ENCODE results near the gene MAGI2. TPM values are rescaled to one million over a fixed set of nuclear protein-coding genes. Genes with fewer than 3 reads are reported as not detected.

Gene MAGI2
- total RNA-seq, 1 donor from 2014 or later, result 5.8 TPM

DNA sequence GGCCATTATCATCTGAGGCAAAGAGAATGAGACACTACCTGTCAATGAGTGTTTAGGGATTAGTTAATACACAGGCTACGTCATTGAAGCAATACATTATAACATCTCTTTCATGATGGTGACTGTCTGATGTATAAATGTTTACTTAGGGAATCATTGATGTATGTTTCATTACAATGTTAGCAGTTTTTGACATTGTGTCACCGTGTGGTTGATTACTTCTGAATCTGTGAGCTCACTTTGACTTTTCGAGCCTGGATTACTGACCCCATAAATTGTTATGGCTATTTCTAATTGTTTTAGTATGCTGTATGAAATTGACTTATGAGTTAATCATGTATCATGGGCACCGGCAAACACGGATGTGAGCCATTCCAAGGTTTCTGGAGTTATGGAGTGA is 494.0 kb downstream of the MAGI2 start:
- no peak overlapping the region for H3K4me3 Mint-ChIP-seq (ENCODE audit: unreplicated experiment)
- H3K4me1 Mint-ChIP-seq (ENCODE audit: low read depth), result no peaks in the 10 kb centered on the region
- H3K27me3 Mint-ChIP-seq (ENCODE audit: low read depth), result peaks cover 4% of the 10 kb centered on the region
- no peak overlapping the region for H3K27ac Mint-ChIP-seq (ENCODE audit: unreplicated experiment)
- no peaks in the 10 kb centered on the region for H3K9me3 Mint-ChIP-seq (ENCODE audit: low read depth)
- DNase-seq (ENCODE audit: low spot score), result no peak
- TF ChIP-seq, protein P1, sequence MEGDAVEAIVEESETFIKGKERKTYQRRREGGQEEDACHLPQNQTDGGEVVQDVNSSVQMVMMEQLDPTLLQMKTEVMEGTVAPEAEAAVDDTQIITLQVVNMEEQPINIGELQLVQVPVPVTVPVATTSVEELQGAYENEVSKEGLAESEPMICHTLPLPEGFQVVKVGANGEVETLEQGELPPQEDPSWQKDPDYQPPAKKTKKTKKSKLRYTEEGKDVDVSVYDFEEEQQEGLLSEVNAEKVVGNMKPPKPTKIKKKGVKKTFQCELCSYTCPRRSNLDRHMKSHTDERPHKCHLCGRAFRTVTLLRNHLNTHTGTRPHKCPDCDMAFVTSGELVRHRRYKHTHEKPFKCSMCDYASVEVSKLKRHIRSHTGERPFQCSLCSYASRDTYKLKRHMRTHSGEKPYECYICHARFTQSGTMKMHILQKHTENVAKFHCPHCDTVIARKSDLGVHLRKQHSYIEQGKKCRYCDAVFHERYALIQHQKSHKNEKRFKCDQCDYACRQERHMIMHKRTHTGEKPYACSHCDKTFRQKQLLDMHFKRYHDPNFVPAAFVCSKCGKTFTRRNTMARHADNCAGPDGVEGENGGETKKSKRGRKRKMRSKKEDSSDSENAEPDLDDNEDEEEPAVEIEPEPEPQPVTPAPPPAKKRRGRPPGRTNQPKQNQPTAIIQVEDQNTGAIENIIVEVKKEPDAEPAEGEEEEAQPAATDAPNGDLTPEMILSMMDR (IDR thresholded peaks at IDR 0.05), result no peak
- no peaks in the 10 kb centered on the region for H3K36me3 Mint-ChIP-seq (ENCODE audit: low read depth)

DNA sequence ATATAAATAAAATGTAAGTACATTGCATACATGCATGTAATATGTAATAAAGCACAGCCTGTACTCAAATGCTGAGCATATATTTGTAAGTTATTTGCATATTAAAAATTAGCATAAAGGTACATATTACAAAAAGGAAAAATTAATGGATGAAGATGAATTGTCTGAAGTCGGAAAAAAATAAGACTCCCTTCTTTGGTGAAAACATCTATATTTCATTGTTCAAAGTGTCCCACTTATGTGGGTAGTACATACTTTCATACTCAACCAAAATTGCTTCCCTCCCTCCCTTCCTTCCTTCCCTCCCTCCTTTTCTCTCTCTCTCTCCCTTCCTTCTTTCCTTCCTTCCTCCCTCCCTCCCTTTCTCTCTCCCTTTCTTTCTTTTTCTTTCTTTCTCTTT is 498.1 kb downstream of the MAGI2 start:
- Mint-ChIP-seq H3K4me3 (ENCODE audit: unreplicated experiment) (no peak overlapping the region), H3K4me1 (ENCODE audit: low read depth) (peaks cover 8% of the 10 kb centered on the region), H3K9me3 (ENCODE audit: low read depth) (no peaks in the 10 kb centered on the region), H3K27me3 (ENCODE audit: low read depth) (peaks cover 3% of the 10 kb centered on the region), H3K36me3 (ENCODE audit: low read depth) (no peaks in the 10 kb centered on the region), H3K27ac (ENCODE audit: unreplicated experiment) (no peak overlapping the region)
- DNase-seq (ENCODE audit: low spot score), result no peak
- TF ChIP-seq, protein P1 (IDR thresholded peaks at IDR 0.05), result no peak

DNA sequence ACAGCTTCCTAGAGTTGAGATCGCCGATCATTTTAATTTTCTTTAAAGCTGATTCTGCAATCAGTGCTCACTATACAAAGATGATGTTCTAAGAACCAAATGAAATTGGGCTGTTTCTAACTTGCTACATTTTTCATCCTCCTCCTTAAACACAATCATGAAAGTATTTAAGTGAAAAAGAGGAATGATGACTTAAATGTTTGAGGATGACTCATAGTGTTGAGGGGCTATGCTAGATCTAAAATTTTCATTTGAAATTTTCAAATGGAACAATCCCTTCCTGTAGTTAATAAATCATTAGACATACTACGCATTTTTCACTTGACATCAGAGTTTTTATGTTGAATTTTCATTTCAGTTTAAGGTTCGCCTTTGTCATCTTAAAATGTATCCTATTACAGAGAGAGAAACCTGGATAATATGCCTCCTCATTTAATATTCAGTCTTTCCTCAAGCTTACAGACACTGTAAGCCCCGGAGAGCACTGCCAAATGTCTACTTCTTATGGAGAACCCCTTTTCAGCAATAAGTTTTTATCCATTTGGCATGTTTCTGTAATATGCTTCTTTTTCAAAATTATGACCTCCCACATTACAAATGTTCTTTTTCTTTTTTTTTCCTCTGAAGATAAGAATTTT is 499.6 kb downstream of the MAGI2 start:
- H3K9me3 Mint-ChIP-seq (ENCODE audit: low read depth), result no peaks in the 10 kb centered on the region
- DNase-seq (ENCODE audit: low spot score), result no peak
- H3K4me3 Mint-ChIP-seq (ENCODE audit: unreplicated experiment), result no peak overlapping the region
- TF ChIP-seq, protein P1 (IDR thresholded peaks at IDR 0.05), result no peak
- H3K36me3 Mint-ChIP-seq (ENCODE audit: low read depth), result no peaks in the 10 kb centered on the region
- no peak overlapping the region for H3K27ac Mint-ChIP-seq (ENCODE audit: unreplicated experiment)
- peaks cover 3% of the 10 kb centered on the region for H3K27me3 Mint-ChIP-seq (ENCODE audit: low read depth)
- peaks cover 8% of the 10 kb centered on the region for H3K4me1 Mint-ChIP-seq (ENCODE audit: low read depth)

DNA sequence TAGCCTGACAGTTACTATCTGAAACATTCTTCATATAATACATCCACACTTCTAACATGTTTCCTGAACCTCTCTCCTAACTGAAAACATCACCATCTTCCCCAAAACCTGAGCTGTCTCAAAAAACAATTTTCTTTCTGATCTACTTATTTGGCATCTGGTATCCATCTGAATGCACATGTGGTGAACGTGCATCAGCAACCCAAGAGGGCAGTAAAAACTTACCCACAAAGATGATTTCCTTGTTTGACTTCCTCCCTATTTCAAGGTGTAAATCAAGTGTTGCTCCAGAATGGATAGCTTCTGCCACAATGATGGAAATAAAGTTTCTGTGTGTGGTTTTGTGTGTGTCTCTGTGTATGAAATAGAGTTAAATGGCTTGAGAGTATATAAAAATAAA is 500.4 kb downstream of the MAGI2 start:
- no peak overlapping the region for H3K27ac Mint-ChIP-seq (ENCODE audit: unreplicated experiment)
- no peak for DNase-seq (ENCODE audit: low spot score)
- no peaks in the 10 kb centered on the region for H3K9me3 Mint-ChIP-seq (ENCODE audit: low read depth)
- H3K4me1 Mint-ChIP-seq (ENCODE audit: low read depth), result peaks cover 8% of the 10 kb centered on the region
- no peaks in the 10 kb centered on the region for H3K36me3 Mint-ChIP-seq (ENCODE audit: low read depth)
- peaks cover 3% of the 10 kb centered on the region for H3K27me3 Mint-ChIP-seq (ENCODE audit: low read depth)
- TF ChIP-seq, protein P1 (IDR thresholded peaks at IDR 0.05), result no peak
- no peak overlapping the region for H3K4me3 Mint-ChIP-seq (ENCODE audit: unreplicated experiment)

DNA sequence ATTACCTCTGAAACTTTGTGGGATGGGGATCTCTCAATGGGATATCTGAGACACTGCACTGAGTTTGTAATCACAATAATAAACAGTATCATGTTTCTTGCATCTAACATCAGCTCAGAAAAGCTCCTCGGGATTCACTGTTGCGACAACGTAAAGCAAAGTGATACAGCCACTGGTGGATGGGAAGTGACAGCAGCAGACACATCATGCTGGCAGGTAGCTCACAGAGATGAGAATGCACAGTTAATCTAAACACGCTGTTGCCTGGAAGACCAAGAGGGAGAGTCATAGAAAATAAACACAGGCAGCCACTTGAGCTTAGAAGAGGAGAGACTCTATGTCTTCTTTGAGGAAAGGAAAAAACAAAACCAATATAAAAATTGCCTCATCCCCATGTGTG is 513.8 kb downstream of the MAGI2 start:
- H3K27ac Mint-ChIP-seq (ENCODE audit: unreplicated experiment), result no peak overlapping the region
- no peaks in the 10 kb centered on the region for H3K9me3 Mint-ChIP-seq (ENCODE audit: low read depth)
- no peak for DNase-seq (ENCODE audit: low spot score)
- peaks cover 3% of the 10 kb centered on the region for H3K27me3 Mint-ChIP-seq (ENCODE audit: low read depth)
- H3K36me3 Mint-ChIP-seq (ENCODE audit: low read depth), result no peaks in the 10 kb centered on the region
- H3K4me1 Mint-ChIP-seq (ENCODE audit: low read depth), result no peaks in the 10 kb centered on the region
- TF ChIP-seq, protein P1 (IDR thresholded peaks at IDR 0.05), result no peak
- no peak overlapping the region for H3K4me3 Mint-ChIP-seq (ENCODE audit: unreplicated experiment)

Data from chondrocyte (in vitro differentiated cells).